Breast epithelium (tissue), 4 donors: ENCODE results near the gene POP7. TPM values are rescaled to one million over a fixed set of nuclear protein-coding genes. Genes with fewer than 3 reads are reported as not detected.
"Not testable (repeated sequence)": the region's sequence is repeated elsewhere in the genome, so short reads cannot be mapped to it uniquely, and the experiment has no call there.

Experiments used
- DNase-seq, 2 donors: peaks; one replicate each; pipeline ENCODE4 v3.0.0-alpha.2; 2019; ENCODE audit warnings: low spot score in 2 of 2
- H3K27ac ChIP-seq, 2 donors: fragments of 200-600 bp; sonication (generic) in 1 of 2; one replicate each; pipeline ENCODE4 v1.5.1; 2016 to 2019; ENCODE audit warnings: mild to moderate bottlenecking in 1 of 2
- H3K27me3 ChIP-seq, 2 donors: fragments of 200-600 bp; sonication (generic) in 1 of 2; one replicate each; pipeline versions ENCODE4 v1.5.1 to v1.6.0; 2017 to 2019; ENCODE audit warnings: control low read depth in 1 of 2, mild to moderate bottlenecking in 1 of 2
- H3K36me3 ChIP-seq: fragments of 200-600 bp; one replicate; pipeline ENCODE4 v1.5.1; 2019
- H3K4me1 ChIP-seq, 2 donors: fragments of 200-600 bp; sonication (generic); one replicate each; pipeline ENCODE4 v1.5.1; 2016 to 2019; ENCODE audit warnings: control low read depth in 1 of 2
- H3K4me3 ChIP-seq, 3 donors: fragments of 200-600 bp; sonication (generic); 1 replicate in 2 of 3; 2 replicates in 1 of 3; pipeline ENCODE4 v1.5.1; 2016 to 2019; ENCODE audit warnings: mild to moderate bottlenecking in 3 of 3, moderate library complexity in 2 of 3
- H3K9me3 ChIP-seq, 2 donors: fragments of 200-600 bp; sonication (generic) in 1 of 2; one replicate each; pipeline ENCODE4 v1.5.1; 2016 to 2019; ENCODE audit warnings: control low read depth in 1 of 2
- POLR2A ChIP-seq: fragments of 450-650 bp; IDR thresholded peaks from one replicate; pipeline ENCODE4 v1.6.1; 2016; ENCODE audit warnings: antibody characterized with exemption, mild to moderate bottlenecking, moderate library complexity
- POLR2AphosphoS5 ChIP-seq, 3 donors: sonication (generic); formaldehyde crosslinking; IDR thresholded peaks; one replicate each; pipeline ENCODE4 v1.6.1; 2017; ENCODE audit warnings: antibody characterized with exemption in 3 of 3
- intact Hi-C: fragments of 100-400 bp; cut with DNase I; formaldehyde crosslinking; loops from one replicate; pipeline ENCODE4 v1.15.1; 2023; ENCODE audit warnings: low total_unique reads
- total RNA-seq, 3 donors: library from RNA; depleted of rRNA; stranded (reverse); fragments of >200 nt; gene quantifications; one replicate each; pipeline ENCODE4 v1.1.0, GENCODE V29; 2016
- TF ChIP-seq, protein P1 (sequence below), 3 donors: fragments of 450-650 bp; IDR thresholded peaks; one replicate each; pipeline ENCODE4 v1.5.1; 2016 to 2017; ENCODE audit warnings: antibody characterized with exemption in 3 of 3, mild to moderate bottlenecking in 3 of 3, moderate library complexity in 3 of 3

POP7 gene
- total RNA-seq, result 10 to 100 TPM; 25.8 to 28.2 (median 27.4) TPM

DNA sequence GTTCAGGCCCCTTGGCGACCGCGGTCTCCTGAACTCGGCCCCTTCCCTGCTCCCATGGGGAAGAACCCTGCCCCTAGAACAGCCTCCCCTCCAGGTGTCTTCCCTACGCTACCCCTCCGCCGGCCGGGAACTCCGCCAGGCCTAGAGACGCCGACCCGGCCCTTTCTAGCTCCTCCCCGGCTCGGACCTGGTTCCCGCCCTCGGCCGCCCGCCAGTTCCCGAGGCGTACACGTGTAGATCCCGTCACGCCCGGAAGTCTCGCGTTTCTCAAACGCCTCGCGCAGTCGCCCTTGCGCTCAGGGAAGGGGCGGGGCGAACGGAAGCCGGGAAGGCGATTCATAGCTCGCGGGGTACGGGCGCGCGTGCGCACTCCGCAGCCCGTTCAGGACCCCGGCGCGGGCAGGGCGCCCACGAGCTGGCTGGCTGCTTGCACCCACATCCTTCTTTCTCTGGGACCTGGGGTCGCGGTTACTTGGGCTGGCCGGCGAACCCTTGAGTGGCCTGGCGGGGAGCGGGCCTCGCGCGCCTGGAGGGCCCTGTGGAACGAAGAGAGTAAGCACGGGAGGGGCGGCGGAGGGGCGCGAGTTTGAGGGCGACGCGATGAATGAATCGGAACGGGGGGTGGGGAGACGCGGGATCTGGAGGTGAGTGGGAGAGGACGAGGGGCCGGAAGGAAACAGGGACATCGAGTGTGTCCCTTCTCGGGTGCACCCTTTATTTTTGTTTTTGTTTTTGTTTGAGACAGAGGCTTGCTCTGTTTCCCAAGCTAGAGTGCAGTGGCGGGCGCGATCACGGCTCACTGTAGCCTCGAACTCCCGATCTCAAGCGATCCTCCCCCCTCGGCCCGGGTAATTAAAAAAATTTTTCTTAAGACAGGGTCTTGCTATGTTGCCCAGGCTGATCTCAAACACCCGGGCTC is at the start of gene POP7:
POP7 (plus strand) TSS at position 369 of the 919 bp plus-strand sequence. CDS start 710 bp downstream, outside the sequence.
- H3K27me3 ChIP-seq, result no peaks in the 10 kb centered on the region
- DNase-seq, result peak; percentile 97 to 100
- peak within 1 kb of the TSS; percentile 65 to 87 (median 79) for H3K4me3 ChIP-seq
- peak within 1 kb of the TSS; percentile 91 to 93 for H3K27ac ChIP-seq
- no peaks in the 10 kb centered on the region for H3K36me3 ChIP-seq
- TF ChIP-seq POLR2AphosphoS5 (IDR thresholded peaks at IDR 0.05) (peak; percentile 69 to 87 (median 86)), POLR2A (peak; percentile 43)
- TF ChIP-seq, protein P1, sequence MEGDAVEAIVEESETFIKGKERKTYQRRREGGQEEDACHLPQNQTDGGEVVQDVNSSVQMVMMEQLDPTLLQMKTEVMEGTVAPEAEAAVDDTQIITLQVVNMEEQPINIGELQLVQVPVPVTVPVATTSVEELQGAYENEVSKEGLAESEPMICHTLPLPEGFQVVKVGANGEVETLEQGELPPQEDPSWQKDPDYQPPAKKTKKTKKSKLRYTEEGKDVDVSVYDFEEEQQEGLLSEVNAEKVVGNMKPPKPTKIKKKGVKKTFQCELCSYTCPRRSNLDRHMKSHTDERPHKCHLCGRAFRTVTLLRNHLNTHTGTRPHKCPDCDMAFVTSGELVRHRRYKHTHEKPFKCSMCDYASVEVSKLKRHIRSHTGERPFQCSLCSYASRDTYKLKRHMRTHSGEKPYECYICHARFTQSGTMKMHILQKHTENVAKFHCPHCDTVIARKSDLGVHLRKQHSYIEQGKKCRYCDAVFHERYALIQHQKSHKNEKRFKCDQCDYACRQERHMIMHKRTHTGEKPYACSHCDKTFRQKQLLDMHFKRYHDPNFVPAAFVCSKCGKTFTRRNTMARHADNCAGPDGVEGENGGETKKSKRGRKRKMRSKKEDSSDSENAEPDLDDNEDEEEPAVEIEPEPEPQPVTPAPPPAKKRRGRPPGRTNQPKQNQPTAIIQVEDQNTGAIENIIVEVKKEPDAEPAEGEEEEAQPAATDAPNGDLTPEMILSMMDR (IDR thresholded peaks at IDR 0.05), result no peak
- H3K9me3 ChIP-seq, result no peaks in the 10 kb centered on the region
- intact Hi-C loops, result loop anchor here (10.0 kb wide), 1 partner anchor 159 kb away; the partner anchor contains the start of gene TRIP6
- peaks cover 0 to 13% of the 10 kb centered on the region in 2 donors for H3K4me1 ChIP-seq

DNA sequence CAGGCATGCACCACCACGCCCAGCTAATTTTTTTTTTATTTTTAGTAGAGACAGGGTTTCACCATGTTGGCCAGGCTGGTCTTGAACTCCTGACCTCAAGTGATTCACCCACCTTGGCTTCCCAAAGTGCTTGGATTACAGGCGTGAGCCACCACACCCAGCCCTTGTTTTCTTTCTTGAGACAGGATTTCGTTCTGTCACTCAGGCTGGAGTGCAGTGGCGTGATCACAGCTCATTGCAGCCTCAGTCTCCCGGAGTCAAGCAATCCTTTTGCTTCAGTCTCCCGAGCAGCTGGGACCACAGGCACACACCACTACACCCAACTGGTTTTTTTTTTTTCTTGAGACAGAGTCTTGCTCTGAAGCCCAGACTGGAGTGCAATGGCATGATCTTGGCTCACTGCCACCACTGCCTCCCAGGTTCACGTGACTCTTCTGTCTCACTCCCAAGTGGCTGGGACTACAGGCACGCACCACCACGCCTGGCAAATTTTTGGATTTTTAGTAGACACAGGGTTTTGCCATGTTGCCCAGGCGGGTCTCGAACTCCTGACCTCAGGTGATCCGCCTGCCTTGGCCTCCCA is 43.6 kb upstream of the POP7 start:
- H3K27me3 ChIP-seq, result peaks cover 0 to 15% of the 10 kb centered on the region in 2 donors
- H3K36me3 ChIP-seq, H3K4me1 ChIP-seq, H3K9me3 ChIP-seq, DNase-seq, H3K27ac ChIP-seq, H3K4me3 ChIP-seq, intact Hi-C loops: not testable (repeated sequence)

DNA sequence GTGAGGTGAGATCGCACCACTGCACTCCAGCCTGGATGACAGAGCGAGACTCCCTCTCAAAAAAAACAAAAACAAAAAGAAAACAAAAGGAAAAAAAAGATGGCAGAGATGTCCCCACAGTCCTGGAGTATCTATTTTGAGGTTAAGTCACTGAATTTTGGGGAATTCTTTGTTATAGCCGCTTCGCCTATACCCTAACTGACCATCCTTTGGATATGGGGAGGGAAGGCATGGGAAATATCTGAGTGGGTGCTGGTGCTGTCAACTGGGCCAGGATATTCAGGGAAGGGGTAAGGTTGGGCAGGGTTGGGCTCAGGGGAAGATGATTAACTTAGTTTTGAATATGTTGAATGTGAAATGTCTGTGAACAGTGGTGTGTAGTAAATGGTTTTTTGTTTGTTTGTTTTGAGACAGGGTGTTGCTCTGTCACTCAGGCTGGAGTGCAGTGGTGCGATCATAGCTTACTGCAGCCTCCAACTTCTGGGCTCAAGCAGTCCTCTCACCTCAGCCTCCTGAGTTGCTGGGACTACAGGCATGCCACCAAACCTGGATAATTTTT is 40.7 kb upstream of the POP7 start:
- Histone ChIP-seq H3K9me3 (no peaks in the 10 kb centered on the region), H3K36me3 (no peaks in the 10 kb centered on the region), H3K27ac (no peak overlapping the region), H3K4me1 (no peaks in the 10 kb centered on the region), H3K4me3 (no peak overlapping the region), H3K27me3 (no peaks in the 10 kb centered on the region)
- DNase-seq, result no peak
- TF ChIP-seq POLR2A, result no peak
- TF ChIP-seq, protein P1 (IDR thresholded peaks at IDR 0.05), result no peak
- no peak for TF ChIP-seq POLR2AphosphoS5 (IDR thresholded peaks at IDR 0.05)
- intact Hi-C loops, result no loop called here

DNA sequence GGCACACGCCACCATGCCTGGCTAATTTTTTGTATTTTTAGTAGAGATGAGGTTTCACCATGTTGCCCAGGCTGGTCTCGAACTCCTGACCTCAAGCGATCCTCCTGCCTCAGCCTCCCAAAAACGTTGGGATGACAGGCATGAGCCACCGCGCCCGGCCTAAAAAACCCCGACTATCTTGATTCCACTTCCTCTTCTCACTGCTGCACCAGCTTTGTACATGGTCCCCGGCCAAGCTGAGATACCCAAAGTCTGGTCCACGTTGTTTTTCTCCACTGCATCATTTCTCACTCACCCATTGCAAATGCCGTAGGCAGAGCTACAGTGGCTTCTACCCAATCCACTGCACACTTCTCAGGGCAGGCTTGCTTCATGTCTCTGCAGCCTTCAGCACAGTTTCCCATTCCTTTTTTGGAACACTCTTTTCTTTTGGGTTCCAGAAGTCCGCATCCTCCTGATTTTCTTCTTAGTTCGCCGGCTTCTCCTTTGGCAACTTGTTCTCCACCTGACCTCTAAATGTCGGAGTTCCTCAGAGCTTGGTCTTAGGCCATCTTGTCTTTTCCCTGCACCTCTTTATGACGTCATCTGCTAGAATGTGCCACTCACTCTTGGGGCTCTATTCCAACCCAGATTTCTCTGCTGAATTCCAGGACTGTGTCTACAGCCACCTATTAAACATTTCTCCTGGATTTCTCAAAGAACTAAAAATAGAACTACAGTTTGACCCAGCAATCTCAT is 38.4 kb upstream of the POP7 start:
- Histone ChIP-seq H3K27me3 (no peaks in the 10 kb centered on the region), H3K9me3 (no peaks in the 10 kb centered on the region), H3K27ac (no peak overlapping the region), H3K36me3 (no peaks in the 10 kb centered on the region), H3K4me3 (no peak overlapping the region), H3K4me1 (no peaks in the 10 kb centered on the region)
- no peak for TF ChIP-seq POLR2AphosphoS5 (IDR thresholded peaks at IDR 0.05)
- TF ChIP-seq, protein P1 (IDR thresholded peaks at IDR 0.05), result no peak
- no peak for TF ChIP-seq POLR2A
- DNase-seq, result no peak
- intact Hi-C loops, result no loop called here

DNA sequence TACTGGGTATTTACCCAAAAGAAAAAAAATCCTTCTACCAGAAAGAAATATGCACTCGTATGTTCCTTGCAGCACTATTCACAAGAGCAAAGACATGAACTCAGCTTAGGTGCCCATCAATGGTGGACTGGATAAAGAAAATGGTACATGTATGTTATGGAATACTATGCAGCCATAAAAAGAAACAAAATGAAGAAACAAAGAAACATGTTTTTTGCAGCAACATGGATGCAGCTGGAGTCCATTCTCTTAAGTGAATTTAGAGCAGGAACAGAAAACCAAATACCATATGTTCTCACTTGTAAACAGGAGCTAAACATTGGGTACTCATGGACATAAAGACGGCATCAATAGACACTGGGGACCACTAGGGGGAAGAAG is 37.9 kb upstream of the POP7 start:
- Histone ChIP-seq H3K4me1 (no peaks in the 10 kb centered on the region), H3K4me3 (no peak overlapping the region), H3K36me3 (no peaks in the 10 kb centered on the region), H3K27ac (no peak overlapping the region), H3K9me3 (no peaks in the 10 kb centered on the region), H3K27me3 (no peaks in the 10 kb centered on the region)
- TF ChIP-seq POLR2A (no peak), POLR2AphosphoS5 (IDR thresholded peaks at IDR 0.05) (no peak)
- intact Hi-C loops, result no loop called here
- DNase-seq, result no peak

DNA sequence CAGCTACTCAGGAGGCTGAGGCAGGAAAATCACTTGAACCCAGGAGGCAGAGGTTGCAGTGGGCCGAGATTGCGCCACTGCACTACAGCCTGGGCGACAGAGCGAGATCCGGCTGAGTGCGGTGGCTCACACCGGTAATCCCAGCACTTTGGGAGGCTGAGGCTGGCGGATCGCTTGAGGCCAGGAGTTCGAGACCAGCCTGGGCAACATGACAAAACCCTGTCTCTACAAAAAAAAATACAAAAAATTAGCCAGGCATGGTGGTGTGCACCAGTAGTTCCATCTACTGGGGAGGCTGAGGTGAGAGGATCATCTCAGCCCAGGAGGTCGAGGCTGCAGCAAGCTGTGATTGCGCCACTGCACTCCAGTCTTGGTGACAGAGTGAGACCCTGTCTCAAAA is 36.8 kb upstream of the POP7 start:
- H3K27ac ChIP-seq, H3K9me3 ChIP-seq, H3K36me3 ChIP-seq, intact Hi-C loops, H3K4me1 ChIP-seq, H3K4me3 ChIP-seq, H3K27me3 ChIP-seq, DNase-seq: not testable (repeated sequence)
